Measurements from ENCODE around the gene PIGR.
A peak's percentile ranks its signal among the peaks of the same experiment; 100 is the strongest.

The PIGR gene

DNA sequence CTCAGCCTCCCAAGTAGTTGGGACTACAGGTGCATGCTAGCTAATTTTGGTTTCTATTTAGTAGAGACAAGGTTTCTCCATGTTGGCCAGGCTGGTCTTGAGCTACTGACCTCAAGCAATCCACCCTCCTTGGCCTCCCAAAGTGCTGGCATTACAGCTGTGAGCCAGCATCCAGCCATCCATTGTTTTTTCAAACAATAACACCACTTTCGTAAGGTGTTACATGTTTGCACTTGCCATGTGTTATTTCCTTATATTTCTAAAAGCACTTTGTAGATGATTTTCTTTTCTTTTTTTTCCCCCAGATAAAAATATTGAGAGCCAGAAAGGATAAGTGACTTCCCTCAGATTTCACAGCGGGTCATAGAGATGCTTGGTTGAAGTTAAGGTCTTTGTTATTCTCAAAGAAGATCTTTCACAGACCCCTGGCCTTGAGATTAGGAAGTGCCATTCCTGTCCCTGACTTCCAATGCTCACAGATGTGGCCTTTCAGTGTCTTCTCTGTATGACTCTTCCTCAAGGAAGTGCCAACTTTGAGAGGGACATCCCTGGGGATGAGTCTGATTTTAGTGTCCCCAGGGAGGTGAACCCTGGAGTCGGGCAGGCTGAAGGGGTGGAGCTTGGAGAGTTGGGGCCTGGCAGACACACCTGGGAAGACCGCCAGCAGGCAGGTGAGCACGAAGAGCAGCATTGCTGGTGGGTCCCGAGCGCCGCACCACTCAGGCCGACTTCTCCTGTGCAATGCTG, 6.3 kb downstream of the PIGR start:
- TF ChIP-seq CTCF (IDR thresholded peaks at IDR 0.05; ENCODE audit: low read depth, low read length), result no peak
- DNase-seq (ENCODE audit: low read depth in 2 of 2), result no peak
- no peak overlapping the region for H3K4me3 ChIP-seq (replicated peaks in 1 of 2; ENCODE audit: low read depth in 2 of 2, low read length in 2 of 2)

- no peak overlapping the region for H3K4me3 ChIP-seq (replicated peaks in 1 of 2; ENCODE audit: low read depth in 2 of 2, low read length in 2 of 2)
- no peak for DNase-seq (ENCODE audit: low read depth in 2 of 2)
- no peak for TF ChIP-seq CTCF (IDR thresholded peaks at IDR 0.05; ENCODE audit: low read depth, low read length)
Measured at GRCh38 chr1:206939131-206939530, 7.1 kb downstream of the PIGR start.

DNA sequence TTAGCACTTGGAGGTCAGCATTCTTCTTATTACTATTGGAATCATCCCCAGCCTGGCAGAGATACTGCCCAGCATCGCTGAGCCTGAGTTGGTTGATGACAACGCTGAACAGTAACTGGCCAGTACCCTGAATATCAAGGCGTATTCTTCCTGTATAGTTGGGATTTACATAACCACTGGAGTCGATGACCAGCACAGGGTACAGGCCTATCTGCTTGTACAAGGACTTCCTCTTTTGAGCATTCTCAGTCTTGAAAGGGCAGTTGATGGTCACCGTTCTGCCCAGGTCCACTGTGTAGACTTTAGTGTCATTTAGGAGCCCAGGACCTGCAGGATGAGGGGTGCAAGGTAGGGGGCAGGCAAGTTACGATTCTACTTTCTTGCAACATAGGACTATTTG, 8.8 kb downstream of the PIGR start:
- no peak overlapping the region for H3K4me3 ChIP-seq (replicated peaks in 1 of 2; ENCODE audit: low read depth in 2 of 2, low read length in 2 of 2)
- DNase-seq (ENCODE audit: low read depth in 2 of 2), result no peak
- TF ChIP-seq CTCF (IDR thresholded peaks at IDR 0.05; ENCODE audit: low read depth, low read length), result no peak

DNA sequence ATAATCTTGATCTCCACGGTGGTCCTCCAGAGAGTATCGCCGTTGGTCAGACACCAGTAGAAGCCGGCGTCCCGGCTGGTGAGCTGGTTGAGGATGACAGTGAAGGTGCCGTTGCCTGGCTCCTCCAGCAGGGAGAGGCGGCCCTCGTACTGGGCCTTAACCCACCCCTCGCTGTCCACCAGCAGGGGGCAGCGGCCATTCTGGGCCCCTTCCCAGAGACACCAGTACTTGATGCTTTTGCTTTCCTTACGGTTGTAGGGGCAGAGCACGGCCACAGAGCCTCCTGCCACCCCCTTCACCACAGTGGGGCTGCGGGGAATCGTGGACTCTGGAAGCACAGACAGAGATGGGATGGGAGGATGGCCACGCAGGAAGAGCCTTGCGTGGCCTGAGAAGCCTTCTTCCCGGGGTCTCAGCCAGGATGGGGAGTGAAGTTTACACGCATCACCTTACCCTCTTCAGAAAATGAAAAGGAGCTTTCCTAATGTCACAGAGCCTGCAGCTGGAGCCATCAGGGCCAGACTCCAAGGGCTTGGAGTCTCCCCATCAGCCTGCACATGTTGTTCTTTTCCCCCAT, 10.7 kb downstream of the PIGR start:
- H3K4me3 ChIP-seq (replicated peaks in 1 of 2; ENCODE audit: low read depth in 2 of 2, low read length in 2 of 2), result no peak overlapping the region
- peak; percentile 38 to 47 for DNase-seq (ENCODE audit: low read depth in 2 of 2)
- TF ChIP-seq CTCF (IDR thresholded peaks at IDR 0.05; ENCODE audit: low read depth, low read length), result peak; percentile 53

DNA sequence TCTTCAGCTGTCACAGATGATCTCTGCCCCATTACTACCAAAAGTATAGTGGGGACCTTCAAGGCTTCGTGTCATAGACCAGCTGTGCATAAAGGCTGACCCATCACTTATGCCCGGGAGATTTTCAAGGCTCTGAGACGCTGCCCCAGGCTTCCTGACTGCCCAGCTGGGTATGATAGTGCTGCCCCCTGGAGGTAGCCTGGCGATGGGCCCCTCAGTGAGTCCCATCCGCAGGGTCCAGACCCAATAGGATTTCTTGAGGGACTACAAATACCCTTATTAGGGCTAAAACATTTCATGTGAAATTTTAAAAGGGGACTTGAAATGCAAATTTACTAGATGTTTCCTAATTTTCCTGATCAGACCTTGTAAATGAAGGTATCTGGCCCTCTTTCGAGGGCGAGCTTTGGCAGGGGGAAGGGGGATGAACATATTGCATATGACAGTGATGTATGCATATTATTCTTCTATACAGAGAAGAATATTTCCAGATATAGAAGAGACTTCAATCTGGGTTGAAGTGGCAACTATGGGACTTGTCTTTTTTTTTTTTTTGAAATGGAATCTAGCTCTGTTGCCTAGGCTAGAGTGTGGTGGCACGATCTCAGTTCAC, 12.8 kb downstream of the PIGR start:
- DNase-seq (ENCODE audit: low read depth in 2 of 2), result peak in 1 of 2 donors; percentile 30
- H3K4me3 ChIP-seq (replicated peaks in 1 of 2; ENCODE audit: low read depth in 2 of 2, low read length in 2 of 2), result no peak overlapping the region
- TF ChIP-seq CTCF (IDR thresholded peaks at IDR 0.05; ENCODE audit: low read depth, low read length), result peak; percentile 63

DNA sequence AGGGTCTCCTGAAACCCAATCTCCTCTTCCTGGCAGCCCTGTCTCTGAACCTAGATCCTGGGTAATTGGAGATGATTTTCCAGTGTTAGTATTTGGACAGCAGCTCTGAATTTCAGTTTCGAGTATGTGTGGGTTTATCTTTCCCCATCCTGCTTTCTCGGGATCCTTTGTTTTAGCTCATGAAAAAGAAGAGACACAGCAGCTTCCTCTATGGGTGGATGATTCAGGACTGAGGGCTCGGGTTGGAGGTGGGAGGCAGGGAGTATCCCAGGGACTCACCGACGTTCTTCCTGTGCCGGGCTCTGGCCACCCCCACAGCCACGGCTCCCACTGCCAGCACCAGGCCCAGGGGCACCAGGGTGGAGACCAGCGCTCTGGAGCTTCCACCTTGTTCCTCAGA, 14.1 kb downstream of the PIGR start:
- DNase-seq (ENCODE audit: low read depth in 2 of 2), result peak in 1 of 2 donors; percentile 27
- H3K4me3 ChIP-seq (replicated peaks in 1 of 2; ENCODE audit: low read depth in 2 of 2, low read length in 2 of 2), result no peak overlapping the region
- no peak for TF ChIP-seq CTCF (IDR thresholded peaks at IDR 0.05; ENCODE audit: low read depth, low read length)

Measured in cardiac fibroblast (primary cell).